ENCODE results near the gene ANO4.

ANO4 gene

GRCh38 chr12:100935929-100936328 lies 141.4 kb downstream of the ANO4 start:
- Histone ChIP-seq H3K4me3 (ENCODE audit: insufficient read depth, low read length, poor library complexity, severe bottlenecking) (no peak overlapping the region), H3K27me3 (ENCODE audit: low read length) (no peaks in the 10 kb centered on the region), H3K79me2 (ENCODE audit: insufficient read depth, low read length) (no peaks in the 10 kb centered on the region), H3K4me2 (ENCODE audit: low read depth, low read length, poor library complexity, severe bottlenecking) (no peak overlapping the region), H3K9ac (ENCODE audit: low read length) (no peak overlapping the region), H2AFZ (ENCODE audit: low read depth, low read length, severe bottlenecking) (no peak overlapping the region), H3F3A (ENCODE audit: insufficient read depth) (no peaks in the 10 kb centered on the region), H3K9me3 (ENCODE audit: insufficient read depth, low read length) (no peaks in the 10 kb centered on the region), H4K20me1 (ENCODE audit: low read depth, low read length) (no peaks in the 10 kb centered on the region), H3K36me3 (ENCODE audit: low read length) (no peaks in the 10 kb centered on the region), H3K27ac (ENCODE audit: low read depth, low read length) (no peak overlapping the region), H3K9me2 (replicated peaks; ENCODE audit: insufficient read depth, low read length) (no peaks in the 10 kb centered on the region)
- no peak for TF ChIP-seq EZH2phosphoT487 (conservative IDR thresholded peaks at IDR 0.05; ENCODE audit: low read length)
- TF ChIP-seq CTCF (IDR thresholded peaks at IDR 0.05; ENCODE audit: insufficient read depth, low read length, poor library complexity, severe bottlenecking), result no peak

- H3K27ac ChIP-seq (ENCODE audit: low read depth, low read length), result no peak overlapping the region
- H4K20me1 ChIP-seq (ENCODE audit: low read depth, low read length), result no peaks in the 10 kb centered on the region
- no peak overlapping the region for H3K4me3 ChIP-seq (ENCODE audit: insufficient read depth, low read length, poor library complexity, severe bottlenecking)
- H3K27me3 ChIP-seq (ENCODE audit: low read length), result no peaks in the 10 kb centered on the region
- H3F3A ChIP-seq (ENCODE audit: insufficient read depth), result no peaks in the 10 kb centered on the region
- H3K9ac ChIP-seq (ENCODE audit: low read length), result no peak overlapping the region
- H3K79me2 ChIP-seq (ENCODE audit: insufficient read depth, low read length), result no peaks in the 10 kb centered on the region
- TF ChIP-seq CTCF (IDR thresholded peaks at IDR 0.05; ENCODE audit: insufficient read depth, low read length, poor library complexity, severe bottlenecking), result no peak
- TF ChIP-seq EZH2phosphoT487 (conservative IDR thresholded peaks at IDR 0.05; ENCODE audit: low read length), result no peak
- H3K9me3 ChIP-seq (ENCODE audit: insufficient read depth, low read length), result no peaks in the 10 kb centered on the region
- H3K4me2 ChIP-seq (ENCODE audit: low read depth, low read length, poor library complexity, severe bottlenecking), result no peak overlapping the region
- H2AFZ ChIP-seq (ENCODE audit: low read depth, low read length, severe bottlenecking), result no peak overlapping the region
- H3K9me2 ChIP-seq (replicated peaks; ENCODE audit: insufficient read depth, low read length), result no peaks in the 10 kb centered on the region
- H3K36me3 ChIP-seq (ENCODE audit: low read length), result no peaks in the 10 kb centered on the region
Measured at GRCh38 chr12:100936661-100937060, 142.1 kb downstream of the ANO4 start.

GRCh38 chr12:100940503-100940902 lies 145.9 kb downstream of the ANO4 start:
- Histone ChIP-seq H3K79me2 (ENCODE audit: insufficient read depth, low read length) (no peaks in the 10 kb centered on the region), H3K4me2 (ENCODE audit: low read depth, low read length, poor library complexity, severe bottlenecking) (no peak overlapping the region), H3K9me2 (replicated peaks; ENCODE audit: insufficient read depth, low read length) (no peaks in the 10 kb centered on the region), H2AFZ (ENCODE audit: low read depth, low read length, severe bottlenecking) (no peak overlapping the region), H3K4me3 (ENCODE audit: insufficient read depth, low read length, poor library complexity, severe bottlenecking) (no peak overlapping the region), H3K27ac (ENCODE audit: low read depth, low read length) (no peak overlapping the region), H3K36me3 (ENCODE audit: low read length) (no peaks in the 10 kb centered on the region), H4K20me1 (ENCODE audit: low read depth, low read length) (0 out of 2 replicates have a peak, but pooled peaks cover 4% of the 10 kb centered on the region), H3K27me3 (ENCODE audit: low read length) (no peaks in the 10 kb centered on the region), H3K9ac (ENCODE audit: low read length) (no peak overlapping the region), H3F3A (ENCODE audit: insufficient read depth) (no peaks in the 10 kb centered on the region), H3K9me3 (ENCODE audit: insufficient read depth, low read length) (no peaks in the 10 kb centered on the region)
- no peak for TF ChIP-seq CTCF (IDR thresholded peaks at IDR 0.05; ENCODE audit: insufficient read depth, low read length, poor library complexity, severe bottlenecking)
- no peak for TF ChIP-seq EZH2phosphoT487 (conservative IDR thresholded peaks at IDR 0.05; ENCODE audit: low read length)

All from SU-DHL-6 (cell line).